GM19467 (cell line): ENCODE measurements around the gene JAKMIP1.

Experiments
- ATAC-seq: cut with Tn5 transposase; IDR thresholded peaks from one replicate; pipeline ENCODE4 v1.9.1; 2021; ENCODE audit warnings: mild to moderate bottlenecking, moderate library complexity; ENCODE audit not compliant: unreplicated experiment

Gene JAKMIP1

GRCh38 chr4:6204871-6205566, 4.7 kb upstream of the JAKMIP1 start:
- ATAC-seq, result no peak

GRCh38 chr4:6204098-6204497, 3.7 kb upstream of the JAKMIP1 start:
- no peak for ATAC-seq

- ATAC-seq, result no peak
Observed at GRCh38 chr4:6201580-6202091, 1.3 kb upstream of the JAKMIP1 start.

GRCh38 chr4:6200922-6201362, 593 bp upstream of the JAKMIP1 start:
- ATAC-seq, result no peak

GRCh38 chr4:6199422-6199921, 877 bp downstream of the JAKMIP1 start:
- ATAC-seq, result no peak

GRCh38 chr4:6198768-6199421, 1.5 kb downstream of the JAKMIP1 start:
- ATAC-seq, result no peak

GRCh38 chr4:6198278-6198677, 2.1 kb downstream of the JAKMIP1 start:
- no peak for ATAC-seq

- ATAC-seq, result no peak
Observed at GRCh38 chr4:6197433-6198174, 2.7 kb downstream of the JAKMIP1 start.

- ATAC-seq, result no peak
Observed at GRCh38 chr4:6196871-6197270, 3.5 kb downstream of the JAKMIP1 start.

- no peak for ATAC-seq
Observed at GRCh38 chr4:6196324-6196723, 4.0 kb downstream of the JAKMIP1 start.

GRCh38 chr4:6195602-6196319, 4.6 kb downstream of the JAKMIP1 start:
- no peak for ATAC-seq

- ATAC-seq, result no peak
Observed at GRCh38 chr4:6194458-6195195, 5.7 kb downstream of the JAKMIP1 start.

GRCh38 chr4:6193399-6193798, 7.0 kb downstream of the JAKMIP1 start:
- ATAC-seq, result no peak

GRCh38 chr4:6192245-6192644, 8.1 kb downstream of the JAKMIP1 start:
- no peak for ATAC-seq

- ATAC-seq, result no peak
Observed at GRCh38 chr4:6191448-6192130, 8.8 kb downstream of the JAKMIP1 start.

GRCh38 chr4:6190486-6190885, 9.9 kb downstream of the JAKMIP1 start:
- ATAC-seq, result no peak

GRCh38 chr4:6189511-6189910, 10.8 kb downstream of the JAKMIP1 start:
- ATAC-seq, result no peak

GRCh38 chr4:6188687-6189305, 11.6 kb downstream of the JAKMIP1 start:
- ATAC-seq, result no peak

GRCh38 chr4:6184169-6184568, 16.2 kb downstream of the JAKMIP1 start:
- no peak for ATAC-seq
